LNCaP clone FGC (cell line): Measurements from ENCODE around the gene ATPAF1.

Experiments
- DNase-seq: peaks from one replicate; pipeline ENCODE4 v3.0.0-alpha.2; 2011; ENCODE audit warnings: low read depth
- H3K4me3 ChIP-seq: 2 replicates; pipeline ENCODE4 v1.5.1; 2011; ENCODE audit warnings: mild to moderate bottlenecking, low read depth, low read length, control low read depth
- TF ChIP-seq, protein P1 (sequence below): IDR thresholded peaks from 2 replicates; pipeline ENCODE4 v1.5.1; 2012; ENCODE audit warnings: mild to moderate bottlenecking; ENCODE audit not compliant: control insufficient read depth, insufficient read depth; ENCODE audit errors: extremely low read depth

ATPAF1 gene

GRCh38 chr1:46611691-46612221 lies 56.4 kb downstream of the ATPAF1 start:
- DNase-seq = no peak
- H3K4me3 ChIP-seq = no peak overlapping the region
- TF ChIP-seq, protein P1, sequence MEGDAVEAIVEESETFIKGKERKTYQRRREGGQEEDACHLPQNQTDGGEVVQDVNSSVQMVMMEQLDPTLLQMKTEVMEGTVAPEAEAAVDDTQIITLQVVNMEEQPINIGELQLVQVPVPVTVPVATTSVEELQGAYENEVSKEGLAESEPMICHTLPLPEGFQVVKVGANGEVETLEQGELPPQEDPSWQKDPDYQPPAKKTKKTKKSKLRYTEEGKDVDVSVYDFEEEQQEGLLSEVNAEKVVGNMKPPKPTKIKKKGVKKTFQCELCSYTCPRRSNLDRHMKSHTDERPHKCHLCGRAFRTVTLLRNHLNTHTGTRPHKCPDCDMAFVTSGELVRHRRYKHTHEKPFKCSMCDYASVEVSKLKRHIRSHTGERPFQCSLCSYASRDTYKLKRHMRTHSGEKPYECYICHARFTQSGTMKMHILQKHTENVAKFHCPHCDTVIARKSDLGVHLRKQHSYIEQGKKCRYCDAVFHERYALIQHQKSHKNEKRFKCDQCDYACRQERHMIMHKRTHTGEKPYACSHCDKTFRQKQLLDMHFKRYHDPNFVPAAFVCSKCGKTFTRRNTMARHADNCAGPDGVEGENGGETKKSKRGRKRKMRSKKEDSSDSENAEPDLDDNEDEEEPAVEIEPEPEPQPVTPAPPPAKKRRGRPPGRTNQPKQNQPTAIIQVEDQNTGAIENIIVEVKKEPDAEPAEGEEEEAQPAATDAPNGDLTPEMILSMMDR = no peak

GRCh38 chr1:46607345-46608130 lies 60.6 kb downstream of the ATPAF1 start:
- DNase-seq = no peak
- no peak overlapping the region for H3K4me3 ChIP-seq
- TF ChIP-seq, protein P1 = no peak

GRCh38 chr1:46606255-46606965 lies 61.8 kb downstream of the ATPAF1 start:
- TF ChIP-seq, protein P1 = no peak
- DNase-seq = no peak
- no peak overlapping the region for H3K4me3 ChIP-seq

GRCh38 chr1:46605232-46605631 lies 62.9 kb downstream of the ATPAF1 start:
- H3K4me3 ChIP-seq = no peak overlapping the region
- no peak for DNase-seq
- TF ChIP-seq, protein P1 = no peak

DNA sequence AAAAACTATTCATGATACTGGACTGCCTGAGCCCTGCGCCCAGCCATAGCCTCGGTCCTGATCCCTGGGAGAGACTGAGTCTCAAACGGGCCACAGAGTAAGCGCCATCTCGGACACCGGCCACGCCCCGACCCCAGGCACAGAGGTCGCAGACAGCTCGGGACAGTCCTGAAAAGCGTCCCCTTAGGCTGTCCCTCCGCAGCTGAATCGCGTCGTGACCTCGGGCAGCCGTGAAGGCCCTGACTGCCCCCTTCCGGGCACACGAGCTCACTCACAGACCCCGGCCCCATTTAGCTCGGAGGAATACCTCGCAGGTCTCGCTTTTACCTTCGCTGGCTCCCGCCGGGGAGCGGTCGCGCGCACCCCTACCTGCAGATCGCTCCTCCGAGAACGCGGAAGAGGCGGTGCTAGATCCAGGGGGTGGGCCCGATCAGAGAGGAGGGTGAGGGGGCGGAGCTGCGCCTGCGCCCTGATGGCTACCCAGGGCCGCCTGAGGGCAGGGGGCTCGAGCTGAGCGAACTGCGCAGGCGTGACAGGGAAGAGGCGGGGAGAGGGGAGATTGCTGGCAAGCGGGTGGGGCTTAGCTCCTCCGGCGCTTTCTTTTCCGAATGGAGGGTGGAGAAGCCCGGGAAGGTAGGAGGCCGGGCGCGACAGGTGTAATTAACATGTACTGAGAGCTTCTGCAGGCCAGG lies 64.2 kb downstream of the ATPAF1 start, which contains the start of gene MKNK1:
MKNK1 (minus strand) TSS at position 411 of the 692 bp plus-strand sequence. CDS start 20,941 bp downstream, outside the sequence.
- TF ChIP-seq, protein P1 = peak; percentile 20; the same call in 1 of the 2 replicates
- peak within 1 kb of the TSS; percentile 76 for H3K4me3 ChIP-seq

GRCh38 chr1:46603481-46603857 lies 64.7 kb downstream of the ATPAF1 start:
- DNase-seq = no peak
- TF ChIP-seq, protein P1 = no peak
- peak overlapping the region; percentile 76 for H3K4me3 ChIP-seq

More for the DNA sequence above, 64.2 kb downstream of the ATPAF1 start, which contains the start of gene MKNK1:
- peak; percentile 78 for DNase-seq
